ENCODE measurements around the gene SNAP47. TPM values are rescaled to one million over a fixed set of nuclear protein-coding genes. Genes with fewer than 3 reads are reported as not detected.

The SNAP47 gene
- polyA plus RNA-seq, 1 donor from 2014 or later: 56.0 TPM

GRCh38 chr1:227767401-227768124 is 32.3 kb downstream of the SNAP47 start:
- TF ChIP-seq REST (IDR thresholded peaks at IDR 0.05; ENCODE audit: borderline replicate concordance): no peak
- no peak for TF ChIP-seq EZH2 (IDR thresholded peaks at IDR 0.05; ENCODE audit: borderline replicate concordance, insufficient read depth, low read length, poor library complexity, severe bottlenecking)
- TF ChIP-seq MXI1 (conservative IDR thresholded peaks at IDR 0.05; ENCODE audit: poor library complexity, severe bottlenecking): no peak
- TF ChIP-seq CTCF (IDR thresholded peaks at IDR 0.05; ENCODE audit: poor library complexity, severe bottlenecking): no peak
- no peak for TF ChIP-seq POLR2AphosphoS5 (IDR thresholded peaks at IDR 0.05)
- TF ChIP-seq EP300 (conservative IDR thresholded peaks at IDR 0.05; ENCODE audit: poor library complexity, severe bottlenecking): no peak
- no peak for TF ChIP-seq TAF1 (IDR thresholded peaks at IDR 0.05; ENCODE audit: low read depth)
- no peak for TF ChIP-seq SMC3 (conservative IDR thresholded peaks at IDR 0.05; ENCODE audit: poor library complexity)
- TF ChIP-seq RAD21 (conservative IDR thresholded peaks at IDR 0.05): no peak
- no peak overlapping the region for H3K9ac ChIP-seq (ENCODE audit: low read length)
- H3K36me3 ChIP-seq (ENCODE audit: insufficient read depth, low read length): peaks cover 8% of the 10 kb centered on the region

GRCh38 chr1:227768125-227768439 is 32.8 kb downstream of the SNAP47 start:
- Histone ChIP-seq H3K9me3 (ENCODE audit: low read length) (no peaks in the 10 kb centered on the region), H3K36me3 (ENCODE audit: insufficient read depth, low read length) (peaks cover 8% of the 10 kb centered on the region), H3K9ac (ENCODE audit: low read length) (no peak overlapping the region), H3K9me2 (ENCODE audit: insufficient read depth, low read length) (no peaks in the 10 kb centered on the region), H2AFZ (ENCODE audit: low read depth, low read length) (no peak overlapping the region), H3K4me2 (ENCODE audit: low read length) (no peak overlapping the region), H3K27ac (ENCODE audit: low read length) (no peak overlapping the region), H3K79me2 (replicated peaks; ENCODE audit: insufficient read depth, low read length) (no peaks in the 10 kb centered on the region), H4K20me1 (ENCODE audit: insufficient read depth) (no peaks in the 10 kb centered on the region), H3K4me3 (ENCODE audit: low read length) (no peak overlapping the region), H3F3A (ENCODE audit: insufficient read depth, low read length, poor library complexity, severe bottlenecking) (no peaks in the 10 kb centered on the region), H3K27me3 (ENCODE audit: insufficient read depth, low read depth, low read length) (no peaks in the 10 kb centered on the region)
- TF ChIP-seq EP300 (conservative IDR thresholded peaks at IDR 0.05; ENCODE audit: poor library complexity, severe bottlenecking) (no peak), REST (IDR thresholded peaks at IDR 0.05; ENCODE audit: borderline replicate concordance) (no peak), RAD21 (conservative IDR thresholded peaks at IDR 0.05) (no peak), MXI1 (conservative IDR thresholded peaks at IDR 0.05; ENCODE audit: poor library complexity, severe bottlenecking) (no peak), SMC3 (conservative IDR thresholded peaks at IDR 0.05; ENCODE audit: poor library complexity) (no peak), POLR2AphosphoS5 (IDR thresholded peaks at IDR 0.05) (no peak), EZH2 (IDR thresholded peaks at IDR 0.05; ENCODE audit: borderline replicate concordance, insufficient read depth, low read length, poor library complexity, severe bottlenecking) (no peak)

More at GRCh38 chr1:227767401-227768124, 32.3 kb downstream of the SNAP47 start:
- Histone ChIP-seq H3F3A (ENCODE audit: insufficient read depth, low read length, poor library complexity, severe bottlenecking) (no peaks in the 10 kb centered on the region), H3K9me2 (ENCODE audit: insufficient read depth, low read length) (no peaks in the 10 kb centered on the region), H3K9me3 (ENCODE audit: low read length) (no peaks in the 10 kb centered on the region), H3K4me2 (ENCODE audit: low read length) (no peak overlapping the region), H3K4me3 (ENCODE audit: low read length) (no peak overlapping the region), H4K20me1 (ENCODE audit: insufficient read depth) (no peaks in the 10 kb centered on the region), H3K27me3 (ENCODE audit: insufficient read depth, low read depth, low read length) (no peaks in the 10 kb centered on the region), H2AFZ (ENCODE audit: low read depth, low read length) (no peak overlapping the region), H3K27ac (ENCODE audit: low read length) (no peak overlapping the region), H3K79me2 (replicated peaks; ENCODE audit: insufficient read depth, low read length) (no peaks in the 10 kb centered on the region)
